ENCODE results near the gene HTRA1. TPM values are rescaled to one million over a fixed set of nuclear protein-coding genes. Genes with fewer than 3 reads are reported as not detected.

Gene HTRA1
- polyA plus RNA-seq, 1 donor = 69.8 TPM

DNA sequence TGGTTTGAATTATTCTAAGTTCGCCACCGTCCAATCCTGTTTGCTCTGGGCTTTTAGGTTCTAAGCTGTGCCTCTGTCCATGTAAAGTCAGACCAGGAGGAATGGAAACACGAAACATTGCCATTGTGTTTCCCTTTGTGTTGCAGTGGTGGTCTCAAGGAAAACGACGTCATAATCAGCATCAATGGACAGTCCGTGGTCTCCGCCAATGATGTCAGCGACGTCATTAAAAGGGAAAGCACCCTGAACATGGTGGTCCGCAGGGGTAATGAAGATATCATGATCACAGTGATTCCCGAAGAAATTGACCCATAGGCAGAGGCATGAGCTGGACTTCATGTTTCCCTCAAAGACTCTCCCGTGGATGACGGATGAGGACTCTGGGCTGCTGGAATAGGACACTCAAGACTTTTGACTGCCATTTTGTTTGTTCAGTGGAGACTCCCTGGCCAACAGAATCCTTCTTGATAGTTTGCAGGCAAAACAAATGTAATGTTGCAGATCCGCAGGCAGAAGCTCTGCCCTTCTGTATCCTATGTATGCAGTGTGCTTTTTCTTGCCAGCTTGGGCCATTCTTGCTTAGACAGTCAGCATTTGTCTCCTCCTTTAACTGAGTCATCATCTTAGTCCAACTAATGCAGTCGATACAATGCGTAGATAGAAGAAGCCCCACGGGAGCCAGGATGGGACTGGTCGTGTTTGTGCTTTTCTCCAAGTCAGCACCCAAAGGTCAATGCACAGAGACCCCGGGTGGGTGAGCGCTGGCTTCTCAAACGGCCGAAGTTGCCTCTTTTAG, 52.9 kb downstream of the HTRA1 start:
- Histone ChIP-seq H3K27me3 (ENCODE audit: control insufficient read depth, insufficient read depth, low read length) (no peaks in the 10 kb centered on the region), H3K27ac (ENCODE audit: low read length) (no peak overlapping the region), H3K36me3 (ENCODE audit: control insufficient read depth, insufficient read depth, low read length) (peaks cover 25% of the 10 kb centered on the region), H3K4me1 (ENCODE audit: control insufficient read depth, insufficient read depth, low read length) (peaks cover 6% of the 10 kb centered on the region), H3K9me3 (ENCODE audit: control insufficient read depth, low read depth, low read length) (no peaks in the 10 kb centered on the region), H3K4me3 (ENCODE audit: low read length) (no peak overlapping the region)
- no CpG with 5 or more reads among the region's 22 CpGs for WGBS (ENCODE audit: insufficient coverage, low lambda C conversion rate)
- no peak for DNase-seq

DNA sequence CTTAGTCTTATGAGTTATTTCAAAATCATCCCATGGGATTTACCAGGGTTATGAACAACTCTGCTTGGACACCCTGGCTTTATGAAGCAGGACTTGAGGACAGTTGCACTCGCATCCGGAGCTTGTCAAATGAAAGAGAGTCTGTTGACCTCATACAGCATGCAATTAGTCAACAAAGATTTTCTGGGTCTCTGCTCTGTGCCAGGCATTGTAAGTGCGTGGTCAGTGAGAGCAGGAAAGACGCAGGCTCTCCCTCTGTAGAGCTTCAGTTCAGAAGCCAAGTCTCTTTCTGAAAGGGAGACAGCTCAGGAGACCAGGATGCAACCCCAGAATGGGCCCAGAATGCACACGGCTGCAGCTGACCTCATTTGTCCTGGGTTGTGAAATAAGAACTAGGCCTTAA, 53.7 kb downstream of the HTRA1 start:
- Histone ChIP-seq H3K36me3 (ENCODE audit: control insufficient read depth, insufficient read depth, low read length) (peaks cover 19% of the 10 kb centered on the region), H3K27ac (ENCODE audit: low read length) (no peak overlapping the region), H3K4me1 (ENCODE audit: control insufficient read depth, insufficient read depth, low read length) (peaks cover 6% of the 10 kb centered on the region), H3K4me3 (ENCODE audit: low read length) (no peak overlapping the region), H3K9me3 (ENCODE audit: control insufficient read depth, low read depth, low read length) (no peaks in the 10 kb centered on the region), H3K27me3 (ENCODE audit: control insufficient read depth, insufficient read depth, low read length) (no peaks in the 10 kb centered on the region)
- DNase-seq = no peak
- WGBS (ENCODE audit: insufficient coverage, low lambda C conversion rate) = no CpG with 5 or more reads among the region's 5 CpGs

DNA sequence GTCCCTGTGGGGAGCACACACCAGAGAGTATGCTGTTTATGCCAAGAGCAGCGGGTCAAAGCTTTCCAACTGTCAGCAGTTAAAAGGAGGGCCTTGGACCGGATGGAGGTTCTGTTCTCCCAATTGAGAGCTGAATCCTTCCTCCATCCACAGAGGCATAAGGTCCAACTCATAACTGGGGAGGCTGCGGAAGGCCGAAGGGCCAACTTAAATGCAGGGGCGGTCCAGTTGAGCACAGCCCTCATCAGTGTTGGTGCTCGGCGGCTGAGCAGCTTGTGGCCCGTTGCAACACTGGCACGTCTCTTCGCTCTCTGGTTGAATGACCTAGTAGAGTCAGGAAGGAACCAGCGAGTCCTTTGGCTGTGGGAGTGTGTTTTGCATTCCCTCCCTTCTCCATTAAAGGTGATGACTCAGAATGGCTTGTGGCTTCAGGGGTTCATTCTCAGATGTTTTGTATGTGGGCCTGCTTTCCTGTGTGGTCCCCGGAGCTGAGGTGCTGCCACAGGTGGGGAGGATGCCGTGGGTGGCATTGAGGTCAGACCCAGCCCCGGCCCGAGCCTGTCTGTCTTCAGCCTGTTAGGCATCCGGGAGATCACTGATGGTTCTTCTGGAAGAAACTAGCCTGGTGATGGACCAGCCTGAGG, 54.4 kb downstream of the HTRA1 start:
- no peak for DNase-seq
- peaks cover 17% of the 10 kb centered on the region for H3K36me3 ChIP-seq (ENCODE audit: control insufficient read depth, insufficient read depth, low read length)
- WGBS (ENCODE audit: insufficient coverage, low lambda C conversion rate) = no CpG with 5 or more reads among the region's 16 CpGs

DNA sequence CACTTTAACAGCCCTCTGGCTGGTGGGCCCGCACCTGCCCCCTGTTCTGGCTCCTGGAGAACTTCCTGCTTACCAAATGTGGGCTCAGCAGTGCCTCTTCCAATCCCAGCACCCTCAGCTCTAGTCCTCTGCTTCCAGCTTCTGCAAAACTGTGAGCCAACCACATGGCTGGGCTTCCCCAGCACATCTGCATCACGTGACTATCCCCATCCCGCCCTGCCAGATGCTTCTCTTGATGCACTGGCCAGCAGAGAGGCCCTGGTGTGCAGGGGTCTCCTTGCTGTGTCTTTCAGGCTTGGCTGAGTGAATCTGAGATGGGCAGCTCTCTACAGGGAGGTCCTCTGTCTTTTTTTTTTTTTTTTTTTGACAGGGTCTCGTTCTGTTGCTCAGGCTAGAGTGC, 55.4 kb downstream of the HTRA1 start:
- Histone ChIP-seq H3K4me3 (ENCODE audit: low read length) (no peak overlapping the region), H3K36me3 (ENCODE audit: control insufficient read depth, insufficient read depth, low read length) (peaks cover 14% of the 10 kb centered on the region), H3K27ac (ENCODE audit: low read length) (no peak overlapping the region), H3K27me3 (ENCODE audit: control insufficient read depth, insufficient read depth, low read length) (no peaks in the 10 kb centered on the region), H3K4me1 (ENCODE audit: control insufficient read depth, insufficient read depth, low read length) (peaks cover 9% of the 10 kb centered on the region), H3K9me3 (ENCODE audit: control insufficient read depth, low read depth, low read length) (no peaks in the 10 kb centered on the region)
- no peak for DNase-seq
- no CpG with 5 or more reads among the region's 4 CpGs for WGBS (ENCODE audit: insufficient coverage, low lambda C conversion rate)

More for the DNA sequence above, 54.4 kb downstream of the HTRA1 start:
- H3K27me3 ChIP-seq (ENCODE audit: control insufficient read depth, insufficient read depth, low read length) = no peaks in the 10 kb centered on the region
- H3K4me3 ChIP-seq (ENCODE audit: low read length) = no peak overlapping the region
- H3K27ac ChIP-seq (ENCODE audit: low read length) = no peak overlapping the region
- peaks cover 9% of the 10 kb centered on the region for H3K4me1 ChIP-seq (ENCODE audit: control insufficient read depth, insufficient read depth, low read length)
- H3K9me3 ChIP-seq (ENCODE audit: control insufficient read depth, low read depth, low read length) = no peaks in the 10 kb centered on the region

DNA sequence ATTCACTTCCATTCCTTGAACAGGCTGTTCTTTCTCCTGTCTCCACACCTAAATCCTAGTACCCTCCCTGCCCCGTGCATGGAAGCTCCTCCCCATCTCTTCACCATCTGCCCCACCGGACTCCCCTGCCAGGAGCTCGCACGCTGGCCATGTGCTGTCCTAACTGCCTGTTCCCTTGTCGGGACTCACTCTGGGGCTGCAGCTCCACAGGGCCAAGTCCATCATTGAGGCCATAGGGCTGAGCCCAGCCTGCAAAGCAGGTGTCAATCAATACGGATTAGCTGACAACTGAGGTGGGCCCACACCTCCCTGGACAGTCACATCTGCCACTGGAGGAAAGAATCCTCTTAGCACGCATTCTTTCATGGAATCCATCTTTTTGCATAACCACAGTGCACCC, 57.8 kb downstream of the HTRA1 start:
- Histone ChIP-seq H3K27ac (ENCODE audit: low read length) (no peak overlapping the region), H3K4me3 (ENCODE audit: low read length) (no peak overlapping the region), H3K36me3 (ENCODE audit: control insufficient read depth, insufficient read depth, low read length) (peaks cover 14% of the 10 kb centered on the region), H3K9me3 (ENCODE audit: control insufficient read depth, low read depth, low read length) (peaks cover 3% of the 10 kb centered on the region), H3K4me1 (ENCODE audit: control insufficient read depth, insufficient read depth, low read length) (peaks cover 9% of the 10 kb centered on the region), H3K27me3 (ENCODE audit: control insufficient read depth, insufficient read depth, low read length) (no peaks in the 10 kb centered on the region)
- 21% methylated on average over 2 of the region's 7 CpGs for WGBS (ENCODE audit: insufficient coverage, low lambda C conversion rate)
- peak in 1 of 2 donors; percentile 57 for DNase-seq

DNA sequence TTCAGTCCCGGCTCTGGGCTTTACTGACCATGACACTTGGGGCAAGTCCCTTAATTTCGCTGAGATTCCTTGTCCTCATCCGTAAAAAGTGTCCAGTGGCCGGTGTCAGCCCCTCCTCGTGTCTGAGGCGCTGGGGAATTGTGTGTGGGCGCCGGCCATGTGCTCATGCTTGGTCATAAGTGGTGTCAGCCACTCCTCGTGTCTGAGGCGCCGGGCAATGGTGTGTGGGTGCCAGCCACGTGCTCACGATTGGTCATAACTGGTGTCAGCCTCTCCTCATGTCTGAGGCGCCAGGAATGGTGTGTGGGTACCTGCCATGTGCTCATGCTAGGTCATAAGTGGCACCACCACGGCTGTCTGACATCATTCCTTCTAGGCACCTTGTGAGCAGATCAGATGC, 58.5 kb downstream of the HTRA1 start:
- no peaks in the 10 kb centered on the region for H3K27me3 ChIP-seq (ENCODE audit: control insufficient read depth, insufficient read depth, low read length)
- H3K9me3 ChIP-seq (ENCODE audit: control insufficient read depth, low read depth, low read length) = peaks cover 3% of the 10 kb centered on the region
- H3K4me3 ChIP-seq (ENCODE audit: low read length) = no peak overlapping the region
- H3K36me3 ChIP-seq (ENCODE audit: control insufficient read depth, insufficient read depth, low read length) = peaks cover 11% of the 10 kb centered on the region
- H3K27ac ChIP-seq (ENCODE audit: low read length) = no peak overlapping the region
- H3K4me1 ChIP-seq (ENCODE audit: control insufficient read depth, insufficient read depth, low read length) = peaks cover 9% of the 10 kb centered on the region
- 100% methylated on average over 1 of the region's 15 CpGs for WGBS (ENCODE audit: insufficient coverage, low lambda C conversion rate)
- no peak for DNase-seq

DNA sequence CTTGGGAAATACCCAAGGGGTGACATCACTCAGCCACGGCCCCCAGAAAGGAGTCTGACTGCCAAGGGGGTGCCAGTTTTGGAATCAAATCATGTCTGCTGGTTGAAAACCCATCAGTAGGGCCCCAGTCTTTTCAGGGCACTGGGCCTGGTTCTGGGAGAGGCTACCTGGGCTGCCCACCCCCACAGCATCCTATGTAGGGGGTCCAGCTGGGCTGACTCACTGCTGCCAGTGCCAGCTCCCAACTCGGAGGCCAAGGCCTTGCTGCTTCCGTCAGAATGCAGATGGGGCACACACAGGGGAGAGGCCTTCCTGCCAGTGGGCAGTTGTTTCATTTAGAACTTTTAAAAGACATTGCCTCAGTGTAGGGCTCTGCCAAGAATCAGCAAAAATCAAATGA, 59.7 kb downstream of the HTRA1 start:
- WGBS (ENCODE audit: insufficient coverage, low lambda C conversion rate) = no CpG with 5 or more reads among the region's 3 CpGs
- Histone ChIP-seq H3K27me3 (ENCODE audit: control insufficient read depth, insufficient read depth, low read length) (no peaks in the 10 kb centered on the region), H3K4me1 (ENCODE audit: control insufficient read depth, insufficient read depth, low read length) (peaks cover 11% of the 10 kb centered on the region), H3K4me3 (ENCODE audit: low read length) (no peak overlapping the region), H3K36me3 (ENCODE audit: control insufficient read depth, insufficient read depth, low read length) (no peaks in the 10 kb centered on the region), H3K27ac (ENCODE audit: low read length) (no peak overlapping the region), H3K9me3 (ENCODE audit: control insufficient read depth, low read depth, low read length) (peaks cover 3% of the 10 kb centered on the region)
- DNase-seq = no peak

DNA sequence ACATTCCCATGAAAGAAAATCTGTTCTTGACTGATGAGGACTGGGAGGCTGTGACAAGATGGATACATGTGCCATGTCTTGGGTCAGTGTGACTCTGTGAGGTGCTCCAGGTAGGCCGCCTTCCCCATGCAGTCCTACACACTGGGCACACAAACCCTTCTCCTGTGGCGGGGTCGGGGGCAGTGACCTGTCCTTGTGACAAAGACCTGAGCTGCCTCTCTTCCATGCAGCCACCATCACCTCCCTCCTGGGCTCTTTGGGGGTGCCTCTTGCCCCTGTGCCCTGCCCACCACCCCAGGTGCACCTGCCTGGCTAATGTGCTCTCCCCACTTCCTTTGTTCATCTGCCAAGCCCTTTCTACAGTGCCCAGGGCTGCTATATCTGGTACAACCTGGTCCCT, 63.5 kb downstream of the HTRA1 start:
- Histone ChIP-seq H3K4me1 (ENCODE audit: control insufficient read depth, insufficient read depth, low read length) (peaks cover 27% of the 10 kb centered on the region), H3K9me3 (ENCODE audit: control insufficient read depth, low read depth, low read length) (peaks cover 3% of the 10 kb centered on the region), H3K4me3 (ENCODE audit: low read length) (no peak overlapping the region), H3K27me3 (ENCODE audit: control insufficient read depth, insufficient read depth, low read length) (no peaks in the 10 kb centered on the region), H3K36me3 (ENCODE audit: control insufficient read depth, insufficient read depth, low read length) (no peaks in the 10 kb centered on the region), H3K27ac (ENCODE audit: low read length) (no peak overlapping the region)
- no peak for DNase-seq
- WGBS (ENCODE audit: insufficient coverage, low lambda C conversion rate) = no CpG with 5 or more reads among the region's 3 CpGs

DNA sequence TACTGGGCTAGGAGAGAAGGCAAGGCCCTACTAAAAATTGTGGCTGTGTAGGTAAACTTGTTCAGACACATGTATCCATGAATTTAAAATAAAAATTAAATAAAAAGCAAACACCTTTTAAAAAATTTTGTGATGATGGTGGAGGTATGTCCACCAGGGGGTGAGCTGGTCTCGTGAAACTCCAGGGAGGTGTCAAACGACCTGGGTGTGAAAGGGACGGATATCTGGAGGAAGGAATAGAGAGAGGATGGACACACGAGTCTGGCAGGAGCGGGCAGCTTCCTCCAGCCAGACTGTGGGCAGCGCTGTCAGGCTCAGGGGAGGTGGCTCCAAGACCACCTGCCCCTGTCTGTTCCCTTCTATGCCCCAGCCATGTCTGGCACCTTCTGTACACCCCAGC, 64.4 kb downstream of the HTRA1 start:
- Histone ChIP-seq H3K36me3 (ENCODE audit: control insufficient read depth, insufficient read depth, low read length) (no peaks in the 10 kb centered on the region), H3K9me3 (ENCODE audit: control insufficient read depth, low read depth, low read length) (peaks cover 7% of the 10 kb centered on the region), H3K27ac (ENCODE audit: low read length) (no peak overlapping the region), H3K27me3 (ENCODE audit: control insufficient read depth, insufficient read depth, low read length) (no peaks in the 10 kb centered on the region), H3K4me3 (ENCODE audit: low read length) (no peak overlapping the region), H3K4me1 (ENCODE audit: control insufficient read depth, insufficient read depth, low read length) (peaks cover 24% of the 10 kb centered on the region)
- DNase-seq = peak in 1 of 2 donors; percentile 65
- WGBS (ENCODE audit: insufficient coverage, low lambda C conversion rate) = 0% methylated on average over 1 of the region's 6 CpGs

DNA sequence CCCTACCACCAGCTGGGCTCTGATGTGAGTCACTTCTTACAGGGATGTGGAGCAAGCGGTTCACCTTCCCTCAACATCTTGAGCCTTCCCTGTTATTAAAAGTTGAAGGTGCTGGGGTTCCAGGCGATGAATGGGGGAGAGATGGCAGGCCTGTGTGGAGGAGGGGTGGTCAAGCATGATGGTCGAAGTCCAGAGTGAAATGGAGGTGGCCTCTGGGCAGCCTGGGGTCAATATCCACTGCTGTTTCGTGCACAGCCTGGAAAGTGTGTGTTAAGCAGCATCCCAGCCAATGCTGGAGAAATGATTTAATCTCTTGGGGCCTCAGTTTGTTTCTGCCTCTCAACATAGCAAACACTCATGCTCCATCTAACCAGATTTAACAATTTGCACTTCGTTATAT, 65.5 kb downstream of the HTRA1 start:
- H3K4me1 ChIP-seq (ENCODE audit: control insufficient read depth, insufficient read depth, low read length) = peaks cover 32% of the 10 kb centered on the region
- peak; percentile 37 to 77 for DNase-seq
- peaks cover 12% of the 10 kb centered on the region for H3K9me3 ChIP-seq (ENCODE audit: control insufficient read depth, low read depth, low read length)
- no peaks in the 10 kb centered on the region for H3K36me3 ChIP-seq (ENCODE audit: control insufficient read depth, insufficient read depth, low read length)
- no peak overlapping the region for H3K4me3 ChIP-seq (ENCODE audit: low read length)
- H3K27me3 ChIP-seq (ENCODE audit: control insufficient read depth, insufficient read depth, low read length) = no peaks in the 10 kb centered on the region
- 83% methylated on average over 1 of the region's 5 CpGs for WGBS (ENCODE audit: insufficient coverage, low lambda C conversion rate)
- peak overlapping the region; percentile 41 for H3K27ac ChIP-seq (ENCODE audit: low read length)

Data from large intestine (tissue), 3 donors.